GM23248 (cell line): Measurements from ENCODE around the gene NME8.

Experiments
- EZH2 ChIP-seq: fragments of 200-600 bp; sonication (generic); IDR thresholded peaks from 2 replicates; pipeline ENCODE4 v1.6.1; 2018; ENCODE audit warnings: antibody characterized with exemption, mild to moderate bottlenecking; ENCODE audit not compliant: insufficient read depth, poor library complexity, severe bottlenecking
- EZH2phosphoT487 ChIP-seq: fragments of 200-600 bp; sonication (generic); IDR thresholded peaks from 2 replicates; pipeline ENCODE4 v1.6.1; 2018; ENCODE audit warnings: antibody characterized with exemption, moderate library complexity, mild to moderate bottlenecking, low read depth; ENCODE audit not compliant: insufficient read depth

GRCh38 chr7:37899712-37900247, 51.4 kb downstream of the NME8 start:
- TF ChIP-seq EZH2 (no peak), EZH2phosphoT487 (no peak)
